Transverse colon (tissue), 4 donors: Measurements from ENCODE around the gene HILPDA.

Experiments
- CTCF ChIP-seq, 5 experiments: fragments of 200-600 bp in 3 of 5; fragments of 450-650 bp in 2 of 5; sonication (generic) in 3 of 5; IDR thresholded peaks; 1 replicate in 2 of 5; 2 replicates in 3 of 5; pipeline ENCODE4 v1.5.1; 2016 to 2017; ENCODE audit warnings: antibody characterized with exemption in 5 of 5, inconsistent platforms in 3 of 5, mild to moderate bottlenecking in 2 of 5, moderate library complexity in 1 of 5
- EP300 ChIP-seq: sonication (generic); formaldehyde crosslinking; IDR thresholded peaks from one replicate; pipeline ENCODE4 v1.6.1; 2017; ENCODE audit warnings: antibody characterized with exemption, low read depth
- POLR2A ChIP-seq: fragments of 450-650 bp; IDR thresholded peaks from one replicate; pipeline ENCODE4 v1.6.1; 2016; ENCODE audit warnings: antibody characterized with exemption, mild to moderate bottlenecking, moderate library complexity
- POLR2AphosphoS5 ChIP-seq, 3 donors: sonication (generic); formaldehyde crosslinking; IDR thresholded peaks; one replicate each; pipeline ENCODE4 v1.6.1; 2016; ENCODE audit warnings: antibody characterized with exemption in 3 of 3

- TF ChIP-seq CTCF (IDR thresholded peaks at IDR 0.05) (peak; percentile 92 to 97 (median 94)), EP300 (no peak), POLR2A (no peak), POLR2AphosphoS5 (IDR thresholded peaks at IDR 0.05) (no peak)
These were observed 29.8 kb upstream of the HILPDA start for GRCh38 chr7:128425850-128426249.
